GM13977 (cell line): ENCODE results near the gene KCNH5.

ENCODE experiments used
- DNase-seq: peaks from one replicate; pipeline ENCODE4 v3.0.0; 2012; ENCODE audit warnings: low spot score
- CTCF ChIP-seq: IDR thresholded peaks from 2 replicates; pipeline ENCODE4 v1.5.1; 2012; ENCODE audit warnings: mild to moderate bottlenecking, control low read depth; ENCODE audit not compliant: insufficient read depth; ENCODE audit errors: extremely low read depth, missing control alignments
- in situ Hi-C: fragments of 300-500 bp; cut with MboI; formaldehyde crosslinking; loops from one replicate; pipeline ENCODE4 v1.12.0; 2022; ENCODE audit warnings: low sequenced_read_pairs, low pct_unique_long_range_greater_than_20kb, mixed read lengths, inconsistent platforms; ENCODE audit not compliant: unreplicated experiment

Gene KCNH5

GRCh38 chr14:62670526-62670925, 374.7 kb downstream of the KCNH5 start:
- in situ Hi-C loops, result no loop called here

GRCh38 chr14:62667421-62667914, 377.8 kb downstream of the KCNH5 start:
- no peak for DNase-seq
- in situ Hi-C loops, result no loop called here
- TF ChIP-seq CTCF, result no peak

More at GRCh38 chr14:62670526-62670925, 374.7 kb downstream of the KCNH5 start:
- TF ChIP-seq CTCF, result no peak
- DNase-seq, result no peak

- no peak for TF ChIP-seq CTCF
- in situ Hi-C loops, result no loop called here
Measured at GRCh38 chr14:62665286-62665685, 380.0 kb downstream of the KCNH5 start.

GRCh38 chr14:62663456-62663821, 381.8 kb downstream of the KCNH5 start:
- DNase-seq, result no peak
- no peak for TF ChIP-seq CTCF
- in situ Hi-C loops, result no loop called here

More at GRCh38 chr14:62665286-62665685, 380.0 kb downstream of the KCNH5 start:
- DNase-seq, result no peak

- no peak for DNase-seq
Measured at GRCh38 chr14:62662811-62663455, 382.3 kb downstream of the KCNH5 start.

GRCh38 chr14:62661818-62662217, 383.4 kb downstream of the KCNH5 start:
- no peak for TF ChIP-seq CTCF
- no peak for DNase-seq
- in situ Hi-C loops, result no loop called here

More at GRCh38 chr14:62662811-62663455, 382.3 kb downstream of the KCNH5 start:
- in situ Hi-C loops, result no loop called here
- no peak for TF ChIP-seq CTCF

- no peak for DNase-seq
- TF ChIP-seq CTCF, result no peak
- in situ Hi-C loops, result no loop called here
Measured at GRCh38 chr14:62658631-62659030, 386.6 kb downstream of the KCNH5 start.
